Common myeloid progenitor, CD34-positive (primary cell): ENCODE measurements around the gene TMEM132D.

ENCODE experiments used
- CTCF ChIA-PET: fragments of 350-600 bp; sonication (Branson Sonifier 250); formaldehyde crosslinking; loops from one replicate; lab custom pipeline; 2021; ENCODE audit warnings: antibody characterized with exemption; lab: Charles Lee
- POLR2A ChIA-PET: fragments of 350-600 bp; sonication (Branson Sonifier 250); formaldehyde crosslinking; loops from one replicate; lab custom pipeline; 2021; ENCODE audit warnings: antibody characterized with exemption; lab: Charles Lee
- DNase-seq, 3 donors: peaks; one replicate each; pipeline versions ENCODE4 v3.0.0 to v3.0.0-alpha.2; 2013
- H3K27ac ChIP-seq, 2 experiments: 1 replicate in 1 of 2; 2 replicates in 1 of 2; pipeline ENCODE4 v1.7.0; 2013; ENCODE audit warnings: inconsistent platforms in 2 of 2, low read length in 2 of 2, mild to moderate bottlenecking in 2 of 2, low read depth in 1 of 2, moderate library complexity in 1 of 2; ENCODE audit not compliant: severe bottlenecking in 2 of 2, insufficient read depth in 1 of 2, poor library complexity in 1 of 2
- H3K27me3 ChIP-seq, 5 experiments: replicated peaks in 2 of 5; 1 replicate in 3 of 5; 2 replicates in 2 of 5; pipeline versions ENCODE4 v1.6.1 to v1.7.0; 2013; ENCODE audit warnings: low read length in 4 of 5, mild to moderate bottlenecking in 2 of 5, moderate library complexity in 2 of 5, inconsistent platforms in 1 of 5; ENCODE audit not compliant: insufficient read depth in 5 of 5, control insufficient read depth in 4 of 5
- H3K36me3 ChIP-seq, 4 experiments: 1 replicate in 2 of 4; 2 replicates in 2 of 4; pipeline versions ENCODE4 v1.6.1 to v1.7.0; 2013; ENCODE audit warnings: low read length in 3 of 4, control low read depth in 1 of 4, mild to moderate bottlenecking in 1 of 4; ENCODE audit not compliant: control insufficient read depth in 4 of 4, insufficient read depth in 4 of 4
- H3K4me1 ChIP-seq, 4 experiments: 1 replicate in 3 of 4; 2 replicates in 1 of 4; pipeline versions ENCODE4 v1.6.1 to v1.7.1; 2013; ENCODE audit warnings: low read length in 3 of 4, mild to moderate bottlenecking in 3 of 4, control low read depth in 1 of 4, inconsistent platforms in 1 of 4, moderate library complexity in 1 of 4; ENCODE audit not compliant: control insufficient read depth in 4 of 4, insufficient read depth in 4 of 4; ENCODE audit errors: control extremely low read depth in 1 of 4
- H3K4me3 ChIP-seq, 7 experiments: 1 replicate in 4 of 7; 2 replicates in 3 of 7; pipeline versions ENCODE4 v1.5.1 to v1.7.0; 2013; ENCODE audit warnings: mild to moderate bottlenecking in 7 of 7, low read length in 6 of 7, moderate library complexity in 6 of 7, inconsistent platforms in 2 of 7, low read depth in 2 of 7, control low read depth in 1 of 7; ENCODE audit not compliant: insufficient read depth in 4 of 7, control insufficient read depth in 1 of 7; ENCODE audit errors: extremely low read depth in 1 of 7
- H3K9me3 ChIP-seq, 5 experiments: 1 replicate in 4 of 5; 2 replicates in 1 of 5; pipeline versions ENCODE4 v1.6.1 to v1.7.1; 2013; ENCODE audit warnings: low read length in 4 of 5, mild to moderate bottlenecking in 2 of 5, inconsistent platforms in 1 of 5, low read depth in 1 of 5, moderate library complexity in 1 of 5; ENCODE audit not compliant: control insufficient read depth in 4 of 5, insufficient read depth in 2 of 5; ENCODE audit errors: control extremely low read depth in 1 of 5
- WGBS: methylation state at CpG from one replicate; pipeline ENCODE4 v1.1.5; 2013; ENCODE audit not compliant: insufficient coverage; 5-methylcytosine and 5-hydroxymethylcytosine counted together

TMEM132D gene

DNA sequence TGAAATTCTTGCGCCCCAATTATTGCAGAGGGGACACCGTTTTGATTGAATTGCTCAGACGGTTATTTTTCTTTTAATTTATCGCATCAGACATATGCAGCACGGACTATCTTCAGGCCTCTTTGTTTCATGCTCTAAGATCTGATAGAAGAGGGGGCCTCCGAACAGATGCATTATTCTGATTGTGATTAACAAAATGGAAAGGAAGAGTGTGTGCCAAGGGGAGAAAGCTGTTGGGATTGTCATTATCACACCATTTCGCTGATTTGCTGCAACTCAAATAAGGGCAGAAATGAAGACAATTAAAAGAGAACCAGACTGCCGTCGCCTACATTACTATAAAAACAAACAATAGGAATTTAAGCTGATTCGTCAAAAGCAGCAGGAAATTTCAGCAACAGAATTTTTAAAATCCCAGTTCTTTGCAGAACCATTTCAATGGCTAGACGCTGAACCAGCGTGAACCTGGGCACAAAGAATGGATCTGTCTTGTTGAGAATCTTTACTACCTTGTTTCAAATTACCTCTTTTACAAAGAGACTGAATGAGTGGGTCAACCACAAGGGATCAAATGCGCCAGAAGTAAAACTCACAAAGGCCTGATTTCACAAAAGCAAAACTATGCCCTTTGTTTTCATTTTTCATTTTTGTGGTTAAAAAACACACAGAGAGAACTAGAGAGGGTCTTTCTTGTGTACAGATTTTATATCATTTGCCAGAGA, 30.6 kb downstream of the TMEM132D start:
- POLR2A ChIA-PET: no interaction called here
- H3K27me3 ChIP-seq: peaks cover 0 to 4% (median 0%) of the 10 kb centered on the region in 5 experiments
- H3K4me1 ChIP-seq: no peaks in the 10 kb centered on the region
- no peak for DNase-seq
- 77% methylated on average over 9 of the region's 13 CpGs for WGBS
- CTCF ChIA-PET: interaction anchor here (1.1 kb wide), 1 partner anchor 12 kb away, joined by 3 read pairs; no protein-coding TSS in a partner anchor
- no peaks in the 10 kb centered on the region for H3K9me3 ChIP-seq
- no peak overlapping the region for H3K4me3 ChIP-seq
- H3K36me3 ChIP-seq: no peaks in the 10 kb centered on the region
- H3K27ac ChIP-seq: no peak overlapping the region

DNA sequence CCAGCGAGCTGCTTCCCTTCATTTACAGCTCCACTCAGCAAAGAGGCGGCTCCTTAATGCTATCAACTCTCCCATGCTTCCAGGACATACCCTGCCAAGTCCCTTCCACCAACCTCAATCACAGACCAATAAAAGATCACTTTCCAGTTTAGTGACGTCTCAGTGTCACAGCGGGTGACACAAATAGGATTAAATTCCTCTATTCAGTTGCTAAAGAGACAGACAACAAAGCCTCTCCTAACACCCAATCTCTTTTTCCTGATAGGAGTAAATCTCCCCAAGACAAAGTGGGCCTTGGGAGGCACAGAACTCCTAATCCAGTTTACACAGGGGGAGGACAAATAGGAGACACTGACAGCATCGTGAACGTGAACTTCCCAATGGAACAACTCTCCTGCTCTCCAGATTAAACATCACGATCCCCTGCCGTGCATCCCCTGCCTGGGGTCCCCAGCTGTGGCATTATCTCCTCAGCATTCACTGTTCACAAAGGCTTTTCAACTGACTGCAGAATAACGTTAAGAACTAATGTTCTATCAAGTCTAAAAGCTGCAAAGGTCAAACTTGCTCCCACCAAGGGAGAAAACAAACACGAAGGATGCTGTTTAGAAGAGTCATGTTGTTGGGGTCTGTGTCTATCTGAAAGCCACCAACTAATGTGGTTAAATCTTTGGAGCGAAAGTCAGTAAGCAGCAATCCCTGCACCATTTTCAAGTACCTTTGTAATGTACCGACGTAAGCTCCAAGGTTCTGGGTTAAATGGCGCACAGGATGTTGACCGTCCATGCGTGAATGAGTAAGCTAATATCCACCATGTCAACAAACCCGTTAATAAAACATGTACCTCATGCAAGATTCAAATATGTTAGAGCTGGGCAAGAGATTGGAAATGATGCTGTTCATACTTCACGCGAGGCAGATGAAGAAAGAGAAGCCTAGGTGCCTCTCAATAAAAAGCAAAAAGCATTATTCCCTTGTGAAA, 31.5 kb downstream of the TMEM132D start:
- CTCF ChIA-PET: no interaction called here
- Histone ChIP-seq H3K4me3 (no peak overlapping the region), H3K27ac (no peak overlapping the region), H3K9me3 (no peaks in the 10 kb centered on the region), H3K4me1 (no peaks in the 10 kb centered on the region), H3K27me3 (peaks cover 0 to 4% (median 0%) of the 10 kb centered on the region in 5 experiments), H3K36me3 (no peaks in the 10 kb centered on the region)
- POLR2A ChIA-PET: no interaction called here
- DNase-seq: no peak
- WGBS: 37% methylated on average over 15 of the region's 19 CpGs

DNA sequence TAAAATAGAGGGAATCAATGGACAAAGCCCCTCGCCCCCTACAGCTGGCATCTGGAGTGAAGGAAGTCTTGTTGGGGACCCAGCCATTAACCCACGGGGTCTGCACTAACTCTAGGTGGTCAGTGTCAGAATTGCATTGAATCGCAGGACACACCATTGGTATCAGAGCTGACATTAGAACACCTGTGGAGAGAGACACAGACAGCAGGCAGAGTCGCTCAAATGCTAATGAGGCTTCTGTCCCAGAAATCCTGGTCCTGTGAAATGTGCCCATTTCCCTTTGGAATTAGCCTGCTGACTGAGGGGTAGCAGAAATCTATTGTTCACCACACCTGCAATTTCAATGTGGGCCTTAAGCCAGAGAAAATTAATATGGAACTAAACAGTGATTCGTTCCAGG, 33.0 kb downstream of the TMEM132D start:
- no peaks in the 10 kb centered on the region for H3K9me3 ChIP-seq
- ChIA-PET CTCF (no interaction called here), POLR2A (no interaction called here)
- DNase-seq: no peak
- H3K4me1 ChIP-seq: no peaks in the 10 kb centered on the region
- no peak overlapping the region for H3K27ac ChIP-seq
- no peak overlapping the region for H3K4me3 ChIP-seq
- no peaks in the 10 kb centered on the region for H3K36me3 ChIP-seq
- 70% methylated on average over 5 of the region's 5 CpGs for WGBS
- peaks cover 0 to 4% (median 0%) of the 10 kb centered on the region in 5 experiments for H3K27me3 ChIP-seq

DNA sequence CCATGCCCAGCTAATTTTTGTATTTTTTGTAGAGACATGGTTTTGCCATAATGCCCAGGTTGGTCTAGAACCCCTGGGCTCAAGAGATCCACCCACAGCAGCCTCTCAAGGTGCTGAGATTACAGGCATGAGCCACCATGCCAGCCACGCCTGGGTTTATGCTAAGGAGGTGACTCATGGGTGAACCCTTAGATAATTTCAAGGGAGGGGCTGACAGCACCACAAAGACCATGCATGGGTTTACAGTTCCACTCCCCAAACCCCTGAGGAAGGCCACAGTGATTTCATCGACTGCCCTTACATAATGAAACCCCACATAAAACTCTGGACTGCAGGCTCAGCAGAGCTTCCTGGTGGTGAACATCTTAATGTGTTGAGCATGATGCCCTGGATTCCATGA, 33.7 kb downstream of the TMEM132D start:
- no peak for DNase-seq
- WGBS: no CpG with 5 or more reads among the region's 2 CpGs
- Histone ChIP-seq H3K9me3 (peaks cover 0 to 3% (median 0%) of the 10 kb centered on the region in 5 experiments), H3K27me3 (peaks cover 0 to 4% (median 0%) of the 10 kb centered on the region in 5 experiments), H3K36me3 (no peaks in the 10 kb centered on the region), H3K4me1 (no peaks in the 10 kb centered on the region), H3K27ac (no peak overlapping the region), H3K4me3 (no peak overlapping the region)
- ChIA-PET POLR2A (no interaction called here), CTCF (no interaction called here)

DNA sequence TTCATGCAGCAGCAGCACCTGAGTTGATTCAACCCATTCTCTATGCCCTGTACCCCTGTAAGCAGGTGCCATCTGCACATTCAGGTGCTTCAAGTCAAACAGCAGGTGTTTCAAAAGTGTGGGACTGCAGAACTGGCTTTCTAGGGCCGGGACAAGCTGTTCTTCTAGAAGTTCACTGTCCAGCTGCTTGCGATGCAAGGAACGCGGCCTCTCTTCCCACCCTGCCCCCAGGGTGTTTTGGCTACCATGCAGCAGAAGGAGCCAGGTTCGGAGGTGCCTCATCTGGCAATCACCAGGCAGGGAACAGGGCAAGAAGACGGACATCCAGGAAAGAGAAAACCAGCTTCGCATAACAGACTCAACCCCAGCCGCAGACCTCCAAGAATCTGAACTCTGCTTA, 35.2 kb downstream of the TMEM132D start:
- POLR2A ChIA-PET: no interaction called here

DNA sequence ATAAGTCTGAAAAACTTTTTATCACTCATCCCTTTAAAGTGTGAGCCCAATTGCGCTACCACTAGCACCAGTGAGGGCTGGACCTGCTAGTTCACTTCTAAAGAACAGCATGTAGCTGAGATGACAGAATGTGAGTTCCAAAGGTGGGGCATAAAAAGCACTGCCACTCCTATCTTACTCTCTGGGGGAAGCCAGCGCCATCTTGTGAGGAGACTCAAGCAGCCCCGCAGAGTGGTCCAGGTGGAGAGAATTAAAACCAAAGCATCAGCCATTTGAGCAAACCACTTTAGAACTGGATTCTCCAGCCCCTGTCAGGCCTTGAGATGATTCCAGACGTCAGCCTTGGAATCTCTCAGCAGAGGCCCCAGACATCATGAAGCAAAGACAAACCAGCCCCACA, 39.9 kb downstream of the TMEM132D start:
- H3K36me3 ChIP-seq: no peaks in the 10 kb centered on the region
- ChIA-PET POLR2A (no interaction called here), CTCF (no interaction called here)
- H3K27me3 ChIP-seq: no peaks in the 10 kb centered on the region
- no peak overlapping the region for H3K27ac ChIP-seq
- no peak overlapping the region for H3K4me3 ChIP-seq
- no peak for DNase-seq
- WGBS: 67% methylated on average over 3 of the region's 4 CpGs
- no peaks in the 10 kb centered on the region for H3K4me1 ChIP-seq
- peaks cover 0 to 10% (median 0%) of the 10 kb centered on the region in 5 experiments for H3K9me3 ChIP-seq

More for the DNA sequence above, 35.2 kb downstream of the TMEM132D start:
- no peak for DNase-seq
- CTCF ChIA-PET: no interaction called here
- H3K9me3 ChIP-seq: peaks cover 0 to 10% (median 0%) of the 10 kb centered on the region in 5 experiments
- no peak overlapping the region for H3K27ac ChIP-seq
- H3K27me3 ChIP-seq: peaks cover 0 to 4% (median 0%) of the 10 kb centered on the region in 5 experiments
- 82% methylated on average over 8 of the region's 8 CpGs for WGBS
- H3K4me1 ChIP-seq: no peaks in the 10 kb centered on the region
- H3K4me3 ChIP-seq: no peak overlapping the region
- no peaks in the 10 kb centered on the region for H3K36me3 ChIP-seq
